NCI-H146 treated with DMSO at 0.1 percent for 48 hours (cell line): ENCODE data around the gene CRB2.

Experiments
- DNase-seq: peaks from one replicate; lab custom pipeline; 2025; ENCODE audit not compliant: unreplicated experiment; lab: John Stamatoyannopoulos, UW

The CRB2 gene

DNA sequence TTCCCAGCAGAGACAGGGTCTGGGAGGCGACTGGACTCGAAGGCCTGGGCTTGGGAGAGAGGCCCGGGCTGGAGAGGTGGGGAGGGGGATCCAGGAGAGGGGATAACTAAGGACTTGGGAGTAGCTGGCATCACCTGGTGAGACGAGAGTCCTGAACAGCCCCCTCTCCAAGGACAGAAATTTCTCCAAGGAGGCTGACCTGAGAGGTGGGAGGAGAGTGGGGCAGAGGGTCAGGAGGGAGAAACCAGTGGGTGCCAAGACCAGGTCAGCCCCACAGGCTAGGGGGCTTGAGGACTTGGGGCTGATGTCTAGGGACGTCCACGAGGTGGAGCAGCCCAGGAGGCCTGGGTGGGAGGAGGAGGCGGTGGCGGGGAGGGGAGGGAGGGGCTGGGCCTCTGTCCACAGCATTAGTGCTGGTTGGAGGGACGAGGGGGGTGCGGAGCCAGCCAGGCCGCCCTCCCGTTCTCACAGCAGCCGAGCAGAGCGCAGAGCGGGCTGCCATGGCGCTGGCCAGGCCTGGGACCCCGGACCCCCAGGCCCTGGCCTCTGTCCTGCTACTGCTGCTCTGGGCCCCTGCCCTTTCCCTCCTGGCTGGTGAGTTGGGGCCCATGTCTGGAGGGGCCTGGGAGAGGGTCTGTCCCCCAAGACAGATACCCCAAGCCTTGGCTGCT, at the start of gene CRB2:
CRB2 (plus strand) TSS at position 437 of the 671 bp plus-strand sequence; CDS start at position 501, 64 bp downstream.
- no peak for DNase-seq

DNA sequence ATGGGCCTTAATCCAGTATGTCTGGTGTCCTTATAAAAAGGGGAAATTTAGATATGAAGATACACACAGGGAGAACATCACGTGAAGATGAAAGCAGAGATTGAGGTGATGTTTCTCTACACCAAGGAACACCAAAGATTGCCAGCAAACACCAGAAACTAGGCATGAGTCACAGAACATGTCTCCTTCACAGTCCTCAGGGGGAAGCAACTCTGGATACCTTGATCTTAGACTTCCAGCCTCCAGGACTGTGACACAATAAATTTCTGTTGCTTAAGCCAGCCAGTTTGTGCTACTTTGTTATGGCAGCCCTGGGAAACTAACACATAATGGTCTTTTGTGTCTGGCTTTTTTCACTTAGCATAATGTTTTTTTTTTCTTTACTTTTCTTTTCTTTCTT, 46.4 kb upstream of the CRB2 start:
- DNase-seq, result no peak

- no peak for DNase-seq
These were observed 45.3 kb upstream of the CRB2 start for GRCh38 chr9:123310551-123311249.

DNA sequence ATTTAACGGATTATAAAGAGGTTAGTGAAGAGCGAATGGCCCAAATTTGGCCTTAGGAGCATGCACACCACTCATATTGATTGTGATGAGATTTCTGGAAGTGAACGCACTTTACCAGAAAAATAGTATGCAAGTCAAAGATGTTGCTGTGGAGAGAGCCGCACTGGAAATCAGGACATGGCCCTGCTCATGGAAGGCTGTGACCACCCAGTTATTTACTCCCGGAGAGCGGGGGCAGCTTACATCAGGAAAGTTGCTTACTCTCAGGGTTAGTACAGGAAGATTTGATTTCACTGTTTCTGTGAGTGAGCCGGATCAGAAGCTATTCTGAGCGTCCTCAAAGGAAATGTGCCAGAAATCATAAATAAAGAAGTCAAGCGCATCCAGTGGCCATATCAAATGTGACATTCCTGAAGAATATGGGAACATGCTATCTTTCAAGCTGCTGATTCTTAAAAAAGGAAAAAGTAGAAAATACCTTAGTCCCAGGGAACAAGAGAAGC, 44.7 kb upstream of the CRB2 start:
- no peak for DNase-seq

GRCh38 chr9:123312306-123312877, 43.6 kb upstream of the CRB2 start:
- no peak for DNase-seq

- DNase-seq, result no peak
These were observed 41.4 kb upstream of the CRB2 start for GRCh38 chr9:123314617-123315016.

- DNase-seq, result no peak
These were observed 40.4 kb upstream of the CRB2 start for GRCh38 chr9:123315635-123316034.

- no peak for DNase-seq
These were observed 39.8 kb upstream of the CRB2 start for GRCh38 chr9:123316053-123316718.

- no peak for DNase-seq
These were observed 37.8 kb upstream of the CRB2 start for GRCh38 chr9:123318202-123318601.

DNA sequence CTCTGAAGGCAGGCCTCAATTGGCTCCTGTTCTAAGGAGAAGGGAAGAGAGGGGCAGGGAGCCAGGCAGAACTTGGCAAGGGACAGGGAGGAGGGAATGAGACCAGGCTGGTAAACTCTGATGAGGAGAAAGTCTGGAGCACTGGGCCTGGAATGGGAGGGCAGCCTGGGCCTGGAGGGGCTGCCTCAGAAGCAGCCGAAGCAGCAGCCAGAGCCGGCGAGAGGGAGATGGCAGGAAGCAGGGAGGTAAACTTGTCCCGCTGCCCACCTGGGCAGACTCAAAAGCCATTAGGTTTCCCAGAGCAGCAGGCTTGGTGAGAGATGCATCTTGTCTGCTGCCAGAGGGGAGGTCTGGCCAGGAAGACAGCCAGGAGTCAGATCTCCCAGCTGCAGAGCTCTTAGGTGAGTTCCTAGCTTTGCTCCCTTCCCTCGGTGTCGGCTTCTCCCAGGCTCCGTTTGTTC, 37.0 kb upstream of the CRB2 start:
- no peak for DNase-seq

DNA sequence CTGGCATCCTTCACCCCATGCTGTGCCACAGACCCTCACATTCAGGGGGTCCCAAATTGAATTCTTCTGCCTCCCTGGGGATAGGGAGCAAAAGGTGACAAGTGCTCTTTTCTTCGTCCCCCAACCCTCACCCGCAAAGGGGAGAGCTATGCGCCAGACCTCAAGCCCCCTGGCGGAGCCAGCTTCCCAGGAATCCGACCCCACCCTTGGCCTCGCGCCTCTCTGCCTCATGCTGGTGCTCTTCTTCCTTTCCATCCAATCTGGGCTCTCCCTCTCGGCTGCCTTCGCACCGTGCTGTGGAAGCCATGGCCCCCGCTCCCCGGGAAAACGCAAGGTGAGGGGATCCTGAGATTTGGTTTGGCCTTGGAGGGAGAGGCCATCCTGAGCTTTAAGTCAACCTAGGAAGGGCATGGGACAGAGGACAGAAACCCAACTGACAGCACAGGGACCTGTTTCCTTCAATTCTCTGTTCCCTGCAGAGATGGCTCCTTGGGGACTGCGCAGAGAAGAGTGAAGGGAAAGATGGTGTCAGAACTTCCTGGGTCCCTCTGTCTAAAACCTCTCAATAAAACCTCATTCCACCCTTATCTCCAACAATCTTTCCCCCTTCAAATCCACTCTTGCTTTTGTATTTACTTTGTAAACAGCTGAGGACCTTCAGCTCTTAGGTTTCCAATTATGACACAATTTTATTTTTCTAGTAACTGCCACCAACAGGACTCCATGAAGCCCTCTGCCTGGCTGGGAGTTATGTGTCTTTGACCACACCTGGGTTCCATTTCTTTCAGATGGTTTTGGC, 36.3 kb upstream of the CRB2 start:
- no peak for DNase-seq

- DNase-seq, result no peak
These were observed 35.2 kb upstream of the CRB2 start for GRCh38 chr9:123320814-123321213.

DNA sequence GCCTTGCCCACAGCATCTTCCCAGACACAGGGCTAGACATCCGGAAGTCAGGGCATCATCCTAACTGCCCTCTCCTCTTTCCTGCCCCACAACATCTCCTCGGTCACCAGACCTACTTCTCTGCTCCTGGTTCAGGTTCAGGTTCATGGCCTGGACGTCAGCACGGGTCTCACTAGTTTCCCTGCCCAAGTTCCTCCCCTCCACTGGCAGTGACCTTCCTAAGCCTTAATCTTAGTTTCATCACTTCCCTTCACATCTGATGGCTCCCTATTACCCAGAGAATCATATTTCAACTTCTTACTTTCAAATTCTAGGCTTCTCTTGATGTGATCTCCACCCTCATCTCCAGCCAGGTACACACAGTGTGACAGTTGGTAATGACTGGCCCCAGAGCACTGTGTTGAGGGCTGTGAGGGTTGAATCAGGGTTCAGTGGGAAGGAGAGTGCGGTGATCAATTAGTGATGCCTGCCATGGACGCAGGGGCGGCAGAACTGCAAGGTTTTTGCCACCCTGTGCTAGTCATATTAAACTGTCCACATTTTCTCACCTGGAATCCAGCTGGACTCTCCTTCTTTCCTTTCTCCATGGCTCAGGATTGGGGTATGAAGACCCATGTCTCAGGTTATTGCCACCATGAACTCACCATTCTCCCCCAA, 34.3 kb upstream of the CRB2 start:
- DNase-seq, result no peak

DNA sequence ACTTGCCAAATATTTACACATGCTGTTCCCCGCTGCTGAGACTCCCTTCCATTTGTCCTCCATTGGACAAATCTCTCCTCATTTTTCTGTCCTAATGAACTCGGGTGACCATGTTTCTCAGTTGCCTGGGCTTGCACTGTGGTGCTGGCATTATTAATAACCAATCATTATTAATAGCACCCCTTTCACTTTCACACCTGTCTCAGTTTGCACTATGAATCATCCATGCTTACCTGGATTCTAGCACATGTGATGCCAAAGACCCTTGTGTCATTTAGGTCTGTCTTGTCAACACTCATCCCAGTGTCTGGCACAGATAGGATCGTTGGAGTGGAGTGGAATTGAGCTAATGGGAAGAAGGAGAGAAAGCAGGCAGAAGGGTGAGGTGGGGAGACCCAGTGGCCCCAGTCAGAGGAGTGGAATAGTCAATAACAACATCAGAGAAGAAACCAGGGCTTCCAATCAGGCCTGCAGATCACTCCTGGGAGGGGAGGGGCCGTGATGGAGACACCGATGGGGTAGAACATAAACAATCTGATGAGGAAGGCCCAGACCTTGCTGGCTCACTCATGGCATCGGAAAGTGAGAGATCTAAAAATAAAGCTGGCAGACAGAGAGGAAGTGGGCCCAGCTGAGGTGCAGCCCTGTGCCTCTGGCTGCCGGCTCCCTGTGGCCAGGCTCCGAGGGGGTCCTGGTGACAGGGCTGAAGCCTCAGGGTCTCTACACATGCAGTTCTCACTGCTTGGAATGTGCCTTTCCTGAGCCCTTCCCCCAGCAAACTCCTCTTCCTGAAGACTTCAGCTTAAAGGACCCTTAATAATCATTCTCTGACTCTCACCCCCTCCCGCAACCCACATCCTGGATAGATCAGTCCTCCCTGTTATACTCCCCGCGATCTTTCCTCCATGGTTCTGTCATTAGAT, 33.5 kb upstream of the CRB2 start:
- DNase-seq, result no peak

GRCh38 chr9:123323196-123324013, 32.6 kb upstream of the CRB2 start:
- DNase-seq, result no peak

DNA sequence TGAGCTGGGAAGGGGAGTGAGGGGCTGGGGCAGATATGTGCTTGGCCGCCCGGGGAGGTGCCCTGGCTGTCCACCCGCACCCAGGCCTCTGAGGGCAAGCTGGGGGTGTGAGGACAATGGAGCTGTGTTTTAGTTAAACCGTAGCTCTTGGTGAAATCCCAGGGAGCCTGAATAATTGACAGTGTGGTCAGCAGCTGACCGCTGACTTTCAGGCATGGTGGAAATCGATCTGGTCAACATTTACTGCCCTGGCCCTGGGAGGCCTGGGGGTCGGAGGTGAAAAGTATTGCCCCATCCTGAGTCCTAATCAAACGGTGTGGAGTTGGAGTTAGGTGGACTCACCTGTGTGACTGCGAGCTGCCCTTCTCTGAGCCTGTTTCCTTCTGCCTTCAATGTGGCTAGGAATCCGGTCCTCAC, 31.2 kb upstream of the CRB2 start:
- DNase-seq, result no peak

GRCh38 chr9:123326187-123326586, 29.8 kb upstream of the CRB2 start:
- DNase-seq, result no peak

GRCh38 chr9:123326662-123327093, 29.3 kb upstream of the CRB2 start:
- no peak for DNase-seq
